Activated naive CD8-positive, alpha-beta T cell treated with anti-CD3 and anti-CD28 coated beads for 36 hours (primary cell): ENCODE measurements around the gene MRPL11. TPM values are rescaled to one million over a fixed set of nuclear protein-coding genes. Genes with fewer than 3 reads are reported as not detected.
A peak's percentile ranks its signal among the peaks of the same experiment; 100 is the strongest.

ENCODE experiments used
- DNase-seq: peaks from one replicate; pipeline ENCODE4 v3.0.0; 2021
- H3K27ac Mint-ChIP-seq: one replicate; pipeline ENCODE4 v1.8.0; 2022; ENCODE audit warnings: mild to moderate bottlenecking, moderate library complexity, mixed read lengths
- H3K27me3 Mint-ChIP-seq: one replicate; pipeline ENCODE4 v1.8.0; 2022; ENCODE audit warnings: mild to moderate bottlenecking, mixed read lengths
- H3K36me3 Mint-ChIP-seq: one replicate; pipeline ENCODE4 v1.8.0; 2021; ENCODE audit warnings: mild to moderate bottlenecking, mixed read lengths
- H3K4me1 Mint-ChIP-seq: one replicate; pipeline ENCODE4 v1.8.0; 2021; ENCODE audit warnings: mixed read lengths
- H3K4me3 Mint-ChIP-seq: one replicate; pipeline ENCODE4 v1.8.0; 2022; ENCODE audit warnings: mild to moderate bottlenecking, moderate library complexity, mixed read lengths
- H3K9me3 Mint-ChIP-seq: one replicate; pipeline ENCODE4 v1.8.0; 2022; ENCODE audit warnings: mixed read lengths
- total RNA-seq, 2 experiments: library from RNA; stranded (reverse); gene quantifications; one replicate each; pipeline ENCODE4 v1.2.3, GENCODE V29; 2021

Gene MRPL11
- total RNA-seq, 2 experiments from 2014 or later: 159 to 161 TPM

- H3K36me3 Mint-ChIP-seq: no peaks in the 10 kb centered on the region
- DNase-seq: peak; percentile 91
- no peak overlapping the region for H3K27ac Mint-ChIP-seq
- H3K27me3 Mint-ChIP-seq: peaks cover 29% of the 10 kb centered on the region
- no peaks in the 10 kb centered on the region for H3K4me1 Mint-ChIP-seq
- no peaks in the 10 kb centered on the region for H3K9me3 Mint-ChIP-seq
- peak overlapping the region; percentile 67 for H3K4me3 Mint-ChIP-seq
These were observed 30.0 kb downstream of the MRPL11 start for GRCh38 chr11:66408488-66409214.

- no peaks in the 10 kb centered on the region for H3K4me1 Mint-ChIP-seq
- peaks cover 27% of the 10 kb centered on the region for H3K27me3 Mint-ChIP-seq
- no peak for DNase-seq
- H3K36me3 Mint-ChIP-seq: no peaks in the 10 kb centered on the region
- H3K9me3 Mint-ChIP-seq: no peaks in the 10 kb centered on the region
- H3K27ac Mint-ChIP-seq: no peak overlapping the region
- H3K4me3 Mint-ChIP-seq: no peak overlapping the region
These were observed 31.0 kb downstream of the MRPL11 start for GRCh38 chr11:66407651-66408050.

- DNase-seq: no peak
- Mint-ChIP-seq H3K4me3 (no peak overlapping the region), H3K9me3 (no peaks in the 10 kb centered on the region), H3K27ac (no peak overlapping the region), H3K36me3 (no peaks in the 10 kb centered on the region), H3K27me3 (peaks cover 12% of the 10 kb centered on the region), H3K4me1 (no peaks in the 10 kb centered on the region)
These were observed 44.7 kb downstream of the MRPL11 start for GRCh38 chr11:66393954-66394353.

- DNase-seq: no peak
- Mint-ChIP-seq H3K27me3 (peaks cover 12% of the 10 kb centered on the region), H3K36me3 (no peaks in the 10 kb centered on the region), H3K4me1 (peaks cover 3% of the 10 kb centered on the region), H3K4me3 (no peak overlapping the region), H3K27ac (no peak overlapping the region), H3K9me3 (no peaks in the 10 kb centered on the region)
These were observed 47.3 kb downstream of the MRPL11 start for GRCh38 chr11:66391322-66391721.

GRCh38 chr11:66388780-66389386, 49.8 kb downstream of the MRPL11 start:
- Mint-ChIP-seq H3K27me3 (peaks cover 5% of the 10 kb centered on the region), H3K36me3 (no peaks in the 10 kb centered on the region), H3K4me1 (peaks cover 8% of the 10 kb centered on the region), H3K27ac (no peak overlapping the region), H3K9me3 (no peaks in the 10 kb centered on the region), H3K4me3 (no peak overlapping the region)
- DNase-seq: peak; percentile 65

GRCh38 chr11:66386171-66387069, 52.2 kb downstream of the MRPL11 start:
- Mint-ChIP-seq H3K4me1 (peaks cover 8% of the 10 kb centered on the region), H3K27ac (peak overlapping the region; percentile 63)

More at GRCh38 chr11:66386171-66387069, 52.2 kb downstream of the MRPL11 start:
- Mint-ChIP-seq H3K36me3 (no peaks in the 10 kb centered on the region), H3K27me3 (peaks cover 3% of the 10 kb centered on the region), H3K4me3 (peak overlapping the region; percentile 48), H3K9me3 (no peaks in the 10 kb centered on the region)
- DNase-seq: peak; percentile 74

Other genes starting within 250 kb of the MRPL11 start
- 10 to 100 TPM; 39.4 to 40.2 TPM for gene KLC2, start 181.1 kb downstream of the MRPL11 start, total RNA-seq
- 100 to 1,000 TPM in 1 of 2 experiments, 10 to 100 TPM in 1; 97.6 to 102 TPM for gene RAB1B, start 170.2 kb downstream of the MRPL11 start, total RNA-seq
- 1 to 10 TPM; 1.9 to 2.2 TPM for gene CNIH2, start 160.7 kb downstream of the MRPL11 start, total RNA-seq
- gene YIF1A, start 149.7 kb downstream of the MRPL11 start, total RNA-seq: 10 to 100 TPM; 64.1 to 72.4 TPM
- gene TMEM151A, start 147.0 kb downstream of the MRPL11 start, total RNA-seq: not detected
- 10 to 100 TPM; 11.0 to 11.9 TPM for gene CD248, start 121.8 kb downstream of the MRPL11 start, total RNA-seq
- gene RIN1, start 102.4 kb downstream of the MRPL11 start, total RNA-seq: 1 to 10 TPM; 1.5 to 1.6 TPM
- gene BRMS1, start 93.7 kb downstream of the MRPL11 start, total RNA-seq: 10 to 100 TPM; 47.5 to 48.8 TPM
- 10 to 100 TPM in 1 of 2 experiments, 1 to 10 TPM in 1; 9.5 to 10.0 TPM for gene B4GAT1, start 91.2 kb downstream of the MRPL11 start, total RNA-seq
- 1 to 10 TPM; 8.1 to 9.0 TPM for gene SLC29A2, start 67.1 kb downstream of the MRPL11 start, total RNA-seq
- under 1 TPM in 1 of 2 experiments, not detected in 1; 0.16 TPM for gene NPAS4, start 17.8 kb downstream of the MRPL11 start, total RNA-seq
- gene PELI3, start 28.1 kb upstream of the MRPL11 start, total RNA-seq: 1 to 10 TPM; 5.8 to 6.4 TPM
- gene DPP3, start 41.6 kb upstream of the MRPL11 start, total RNA-seq: 10 to 100 TPM; 70.7 to 75.3 TPM
- gene BBS1, start 71.8 kb upstream of the MRPL11 start, total RNA-seq: 10 to 100 TPM in 1 of 2 experiments, 1 to 10 TPM in 1; 7.7 to 13.1 TPM
- gene ZDHHC24, start 107.2 kb upstream of the MRPL11 start, total RNA-seq: 10 to 100 TPM in 1 of 2 experiments, 1 to 10 TPM in 1; 9.6 to 10.3 TPM
- under 1 TPM; 0.06 to 0.12 TPM for gene ACTN3, start 108.1 kb upstream of the MRPL11 start, total RNA-seq
- 1 to 10 TPM; 1.2 to 1.4 TPM for gene CTSF, start 129.8 kb upstream of the MRPL11 start, total RNA-seq
- under 1 TPM; 0.16 to 0.23 TPM for gene CCDC87, start 154.2 kb upstream of the MRPL11 start, total RNA-seq
- gene CCS, start 154.3 kb upstream of the MRPL11 start, total RNA-seq: 10 to 100 TPM; 19.7 to 20.9 TPM
- gene RBM14, start 177.8 kb upstream of the MRPL11 start, total RNA-seq: 100 to 1,000 TPM; 157 to 162 TPM
- 100 to 1,000 TPM; 134 to 140 TPM for gene RBM4, start 199.9 kb upstream of the MRPL11 start, total RNA-seq
- gene RBM4B, start 239.0 kb upstream of the MRPL11 start, total RNA-seq: 10 to 100 TPM; 12.2 to 15.5 TPM